ENCODE measurements around the gene FXN.

DNA sequence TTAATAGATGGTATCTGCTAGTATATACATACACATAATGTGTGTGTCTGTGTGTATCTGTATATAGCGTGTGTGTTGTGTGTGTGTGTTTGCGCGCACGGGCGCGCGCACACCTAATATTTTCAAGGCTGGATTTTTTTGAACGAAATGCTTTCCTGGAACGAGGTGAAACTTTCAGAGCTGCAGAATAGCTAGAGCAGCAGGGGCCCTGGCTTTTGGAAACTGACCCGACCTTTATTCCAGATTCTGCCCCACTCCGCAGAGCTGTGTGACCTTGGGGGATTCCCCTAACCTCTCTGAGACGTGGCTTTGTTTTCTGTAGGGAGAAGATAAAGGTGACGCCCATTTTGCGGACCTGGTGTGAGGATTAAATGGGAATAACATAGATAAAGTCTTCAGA is 757 bp downstream of the FXN start:
- no peak for TF ChIP-seq OSR1 (CRISPR knock-in tag; IDR thresholded peaks at IDR 0.05)
- TF ChIP-seq, protein P1, sequence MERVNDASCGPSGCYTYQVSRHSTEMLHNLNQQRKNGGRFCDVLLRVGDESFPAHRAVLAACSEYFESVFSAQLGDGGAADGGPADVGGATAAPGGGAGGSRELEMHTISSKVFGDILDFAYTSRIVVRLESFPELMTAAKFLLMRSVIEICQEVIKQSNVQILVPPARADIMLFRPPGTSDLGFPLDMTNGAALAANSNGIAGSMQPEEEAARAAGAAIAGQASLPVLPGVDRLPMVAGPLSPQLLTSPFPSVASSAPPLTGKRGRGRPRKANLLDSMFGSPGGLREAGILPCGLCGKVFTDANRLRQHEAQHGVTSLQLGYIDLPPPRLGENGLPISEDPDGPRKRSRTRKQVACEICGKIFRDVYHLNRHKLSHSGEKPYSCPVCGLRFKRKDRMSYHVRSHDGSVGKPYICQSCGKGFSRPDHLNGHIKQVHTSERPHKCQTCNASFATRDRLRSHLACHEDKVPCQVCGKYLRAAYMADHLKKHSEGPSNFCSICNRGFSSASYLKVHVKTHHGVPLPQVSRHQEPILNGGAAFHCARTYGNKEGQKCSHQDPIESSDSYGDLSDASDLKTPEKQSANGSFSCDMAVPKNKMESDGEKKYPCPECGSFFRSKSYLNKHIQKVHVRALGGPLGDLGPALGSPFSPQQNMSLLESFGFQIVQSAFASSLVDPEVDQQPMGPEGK (CRISPR knock-in tag; IDR thresholded peaks at IDR 0.05; ENCODE audit: borderline replicate concordance), result no peak
- TF ChIP-seq TCF4 (CRISPR knock-in tag; IDR thresholded peaks at IDR 0.05; ENCODE audit: borderline replicate concordance), result no peak
- TF ChIP-seq PPARA (CRISPR knock-in tag; IDR thresholded peaks at IDR 0.05; ENCODE audit: borderline replicate concordance), result no peak
- TF ChIP-seq BACH2 (CRISPR knock-in tag; IDR thresholded peaks at IDR 0.05; ENCODE audit: borderline replicate concordance), result no peak
- TF ChIP-seq ZNF70 (CRISPR knock-in tag; IDR thresholded peaks at IDR 0.05), result no peak
- TF ChIP-seq ESRRG (CRISPR knock-in tag; IDR thresholded peaks at IDR 0.05), result no peak
- TF ChIP-seq ZFP30 (CRISPR knock-in tag; IDR thresholded peaks at IDR 0.05), result no peak
- TF ChIP-seq CREB5 (CRISPR knock-in tag; IDR thresholded peaks at IDR 0.05; ENCODE audit: low read depth), result no peak
- TF ChIP-seq ZNF565 (CRISPR knock-in tag; conservative IDR thresholded peaks at IDR 0.05; ENCODE audit: low read depth), result no peak
- no peak for TF ChIP-seq ZC3H10 (CRISPR knock-in tag; IDR thresholded peaks at IDR 0.05)
- TF ChIP-seq, protein P2, sequence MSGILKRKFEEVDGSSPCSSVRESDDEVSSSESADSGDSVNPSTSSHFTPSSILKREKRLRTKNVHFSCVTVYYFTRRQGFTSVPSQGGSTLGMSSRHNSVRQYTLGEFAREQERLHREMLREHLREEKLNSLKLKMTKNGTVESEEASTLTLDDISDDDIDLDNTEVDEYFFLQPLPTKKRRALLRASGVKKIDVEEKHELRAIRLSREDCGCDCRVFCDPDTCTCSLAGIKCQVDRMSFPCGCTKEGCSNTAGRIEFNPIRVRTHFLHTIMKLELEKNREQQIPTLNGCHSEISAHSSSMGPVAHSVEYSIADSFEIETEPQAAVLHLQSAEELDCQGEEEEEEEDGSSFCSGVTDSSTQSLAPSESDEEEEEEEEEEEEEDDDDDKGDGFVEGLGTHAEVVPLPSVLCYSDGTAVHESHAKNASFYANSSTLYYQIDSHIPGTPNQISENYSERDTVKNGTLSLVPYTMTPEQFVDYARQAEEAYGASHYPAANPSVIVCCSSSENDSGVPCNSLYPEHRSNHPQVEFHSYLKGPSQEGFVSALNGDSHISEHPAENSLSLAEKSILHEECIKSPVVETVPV (CRISPR knock-in tag; IDR thresholded peaks at IDR 0.05), result no peak
- TF ChIP-seq CSDC2 (CRISPR knock-in tag; IDR thresholded peaks at IDR 0.05), result no peak

All from SK-N-SH treated with all-trans-retinoic acid at 6 μM for 48 hours (cell line).